ENCODE measurements around the gene CDK16. TPM values are rescaled to one million over a fixed set of nuclear protein-coding genes. Genes with fewer than 3 reads are reported as not detected.
A peak's percentile ranks its signal among the peaks of the same experiment; 100 is the strongest.

The CDK16 gene
- total RNA-seq, 1 experiment from 2014 or later: 134 TPM

GRCh38 chrX:47193475-47194193, 24.8 kb upstream of the CDK16 start, which contains the start of gene UBA1:
UBA1 (plus strand) TSS chrX:47193829; CDS start chrX:47198803, 4,974 bp downstream.
- H3K27ac ChIP-seq (ENCODE audit: low read length): peak within 1 kb of the TSS; percentile 94
- H3K9me3 ChIP-seq (ENCODE audit: control insufficient read depth, insufficient read depth, low read depth, low read length): no peaks in the 10 kb centered on the region
- peaks cover 8% of the 10 kb centered on the region for H3K36me3 ChIP-seq (ENCODE audit: control insufficient read depth, insufficient read depth, low read length)
- TF ChIP-seq, protein P1, sequence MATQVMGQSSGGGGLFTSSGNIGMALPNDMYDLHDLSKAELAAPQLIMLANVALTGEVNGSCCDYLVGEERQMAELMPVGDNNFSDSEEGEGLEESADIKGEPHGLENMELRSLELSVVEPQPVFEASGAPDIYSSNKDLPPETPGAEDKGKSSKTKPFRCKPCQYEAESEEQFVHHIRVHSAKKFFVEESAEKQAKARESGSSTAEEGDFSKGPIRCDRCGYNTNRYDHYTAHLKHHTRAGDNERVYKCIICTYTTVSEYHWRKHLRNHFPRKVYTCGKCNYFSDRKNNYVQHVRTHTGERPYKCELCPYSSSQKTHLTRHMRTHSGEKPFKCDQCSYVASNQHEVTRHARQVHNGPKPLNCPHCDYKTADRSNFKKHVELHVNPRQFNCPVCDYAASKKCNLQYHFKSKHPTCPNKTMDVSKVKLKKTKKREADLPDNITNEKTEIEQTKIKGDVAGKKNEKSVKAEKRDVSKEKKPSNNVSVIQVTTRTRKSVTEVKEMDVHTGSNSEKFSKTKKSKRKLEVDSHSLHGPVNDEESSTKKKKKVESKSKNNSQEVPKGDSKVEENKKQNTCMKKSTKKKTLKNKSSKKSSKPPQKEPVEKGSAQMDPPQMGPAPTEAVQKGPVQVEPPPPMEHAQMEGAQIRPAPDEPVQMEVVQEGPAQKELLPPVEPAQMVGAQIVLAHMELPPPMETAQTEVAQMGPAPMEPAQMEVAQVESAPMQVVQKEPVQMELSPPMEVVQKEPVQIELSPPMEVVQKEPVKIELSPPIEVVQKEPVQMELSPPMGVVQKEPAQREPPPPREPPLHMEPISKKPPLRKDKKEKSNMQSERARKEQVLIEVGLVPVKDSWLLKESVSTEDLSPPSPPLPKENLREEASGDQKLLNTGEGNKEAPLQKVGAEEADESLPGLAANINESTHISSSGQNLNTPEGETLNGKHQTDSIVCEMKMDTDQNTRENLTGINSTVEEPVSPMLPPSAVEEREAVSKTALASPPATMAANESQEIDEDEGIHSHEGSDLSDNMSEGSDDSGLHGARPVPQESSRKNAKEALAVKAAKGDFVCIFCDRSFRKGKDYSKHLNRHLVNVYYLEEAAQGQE (IDR thresholded peaks at IDR 0.05; ENCODE audit: insufficient read depth in 1 of 2, low read depth in 2 of 2, low read length in 1 of 2): no peak
- TF ChIP-seq TCF7L2 (IDR thresholded peaks at IDR 0.05; ENCODE audit: low read depth, low read length) (no peak), POLR2AphosphoS5 (IDR thresholded peaks at IDR 0.05; ENCODE audit: low read depth, low read length) (peak; percentile 94), SIN3A (IDR thresholded peaks at IDR 0.05; ENCODE audit: borderline replicate concordance, insufficient read depth, low read depth, low read length) (no peak)
- TF ChIP-seq, protein P2, sequence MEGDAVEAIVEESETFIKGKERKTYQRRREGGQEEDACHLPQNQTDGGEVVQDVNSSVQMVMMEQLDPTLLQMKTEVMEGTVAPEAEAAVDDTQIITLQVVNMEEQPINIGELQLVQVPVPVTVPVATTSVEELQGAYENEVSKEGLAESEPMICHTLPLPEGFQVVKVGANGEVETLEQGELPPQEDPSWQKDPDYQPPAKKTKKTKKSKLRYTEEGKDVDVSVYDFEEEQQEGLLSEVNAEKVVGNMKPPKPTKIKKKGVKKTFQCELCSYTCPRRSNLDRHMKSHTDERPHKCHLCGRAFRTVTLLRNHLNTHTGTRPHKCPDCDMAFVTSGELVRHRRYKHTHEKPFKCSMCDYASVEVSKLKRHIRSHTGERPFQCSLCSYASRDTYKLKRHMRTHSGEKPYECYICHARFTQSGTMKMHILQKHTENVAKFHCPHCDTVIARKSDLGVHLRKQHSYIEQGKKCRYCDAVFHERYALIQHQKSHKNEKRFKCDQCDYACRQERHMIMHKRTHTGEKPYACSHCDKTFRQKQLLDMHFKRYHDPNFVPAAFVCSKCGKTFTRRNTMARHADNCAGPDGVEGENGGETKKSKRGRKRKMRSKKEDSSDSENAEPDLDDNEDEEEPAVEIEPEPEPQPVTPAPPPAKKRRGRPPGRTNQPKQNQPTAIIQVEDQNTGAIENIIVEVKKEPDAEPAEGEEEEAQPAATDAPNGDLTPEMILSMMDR (IDR thresholded peaks at IDR 0.05): peak; percentile 79
- peak within 1 kb of the TSS; percentile 86 to 96 for H3K4me3 ChIP-seq (ENCODE audit: low read depth in 2 of 2, low read length in 2 of 2)
- ATAC-seq (peak; percentile 87), DNase-seq (ENCODE audit: low read depth, low spot score) (peak; percentile 86)
- no peaks in the 10 kb centered on the region for H3K27me3 ChIP-seq (ENCODE audit: control insufficient read depth, insufficient read depth, low read length)
- POLR2A ChIA-PET: no interaction called here
- CTCF ChIA-PET: no interaction called here
- intact Hi-C loops (cut with micrococcal nuclease; ENCODE audit: unreplicated experiment) (loop anchor here (10.0 kb wide), 2 partner anchors 191 to 331 kb away; no protein-coding TSS in a partner anchor), in situ Hi-C loops (cut with HindIII; ENCODE audit: low pct_unique_long_range_greater_than_20kb, low sequenced_read_pairs) (no loop called here)
- BruUV-seq (replicated peaks): no TSS peak
- H3K4me1 ChIP-seq (ENCODE audit: control insufficient read depth, insufficient read depth, low read length): peaks cover 33% of the 10 kb centered on the region

- Histone ChIP-seq H3K27ac (ENCODE audit: low read length) (peak overlapping the region; percentile 94), H3K27me3 (ENCODE audit: control insufficient read depth, insufficient read depth, low read length) (no peaks in the 10 kb centered on the region), H3K36me3 (ENCODE audit: control insufficient read depth, insufficient read depth, low read length) (peaks cover 8% of the 10 kb centered on the region), H3K9me3 (ENCODE audit: control insufficient read depth, insufficient read depth, low read depth, low read length) (no peaks in the 10 kb centered on the region), H3K4me1 (ENCODE audit: control insufficient read depth, insufficient read depth, low read length) (peaks cover 33% of the 10 kb centered on the region), H3K4me3 (ENCODE audit: low read depth in 2 of 2, low read length in 2 of 2) (peak overlapping the region; percentile 86 to 96)
- DNase-seq (ENCODE audit: low read depth, low spot score): no peak
- POLR2A ChIA-PET: no interaction called here
- CTCF ChIA-PET: no interaction called here
- TSS peak; percentile 81 for BruUV-seq (replicated peaks)
- no peak for ATAC-seq
- intact Hi-C loops (cut with micrococcal nuclease; ENCODE audit: unreplicated experiment): loop anchor here (10.0 kb wide), 2 partner anchors 191 to 331 kb away; no protein-coding TSS in a partner anchor
- in situ Hi-C loops (cut with HindIII; ENCODE audit: low pct_unique_long_range_greater_than_20kb, low sequenced_read_pairs): no loop called here
- no peak for TF ChIP-seq TCF7L2 (IDR thresholded peaks at IDR 0.05; ENCODE audit: low read depth, low read length)
- peak; percentile 8; the same call in 1 of the 2 replicates for TF ChIP-seq POLR2AphosphoS5 (IDR thresholded peaks at IDR 0.05; ENCODE audit: low read depth, low read length)
Measured at GRCh38 chrX:47194194-47194787, 24.2 kb upstream of the CDK16 start.

All from Panc1 (cell line).